G401 (cell line): ENCODE data around the gene NAT16. TPM values are rescaled to one million over a fixed set of nuclear protein-coding genes. Genes with fewer than 3 reads are reported as not detected.
"Not testable (repeated sequence)": the region's sequence is repeated elsewhere in the genome, so short reads cannot be mapped to it uniquely, and the experiment has no call there.

Experiments
- DNase-seq: peaks from one replicate; pipeline ENCODE4 v3.0.0-alpha.2; 2015; ENCODE audit warnings: low spot score
- in situ Hi-C: cut with HindIII; loops from 2 replicates; pipeline ENCODE4 v1.10.0; 2016; ENCODE audit warnings: low sequenced_read_pairs, mixed read lengths
- total RNA-seq: library from RNA; depleted of rRNA; stranded (reverse); fragments of >200 nt; shearing (Covaris generic); gene quantifications from 2 replicates; pipeline ENCODE4 v1.2.3, GENCODE V29; 2014

Gene NAT16
- total RNA-seq, 1 experiment from 2014 or later: not detected

- DNase-seq, in situ Hi-C loops: not testable (repeated sequence)
Measured at GRCh38 chr7:101203740-101204738, 23.9 kb upstream of the NAT16 start.

- in situ Hi-C loops: no loop called here
- no peak for DNase-seq
Measured at GRCh38 chr7:101202603-101202918, 22.5 kb upstream of the NAT16 start.

- no peak for DNase-seq
- in situ Hi-C loops: no loop called here
Measured at GRCh38 chr7:101201695-101202602, 21.9 kb upstream of the NAT16 start.

- in situ Hi-C loops: no loop called here
- DNase-seq: no peak
Measured at GRCh38 chr7:101200862-101201599, 20.9 kb upstream of the NAT16 start, which contains the start of gene MOGAT3. Gene MOGAT3 (minus strand): TSS chr7:101201036. CDS start chr7:101200854, 182 bp downstream.

- no peak for DNase-seq
- in situ Hi-C loops: no loop called here
Measured at GRCh38 chr7:101200504-101200861, 20.4 kb upstream of the NAT16 start.

GRCh38 chr7:101199522-101199921 is 19.4 kb upstream of the NAT16 start:
- DNase-seq, in situ Hi-C loops: not testable (repeated sequence)

GRCh38 chr7:101198476-101198875 is 18.4 kb upstream of the NAT16 start:
- in situ Hi-C loops: no loop called here
- no peak for DNase-seq

GRCh38 chr7:101197991-101198390 is 17.9 kb upstream of the NAT16 start:
- in situ Hi-C loops: no loop called here

GRCh38 chr7:101195884-101196283 is 15.8 kb upstream of the NAT16 start:
- in situ Hi-C loops: no loop called here
- no peak for DNase-seq

More at GRCh38 chr7:101197991-101198390, 17.9 kb upstream of the NAT16 start:
- no peak for DNase-seq

GRCh38 chr7:101189109-101189508 is 9.0 kb upstream of the NAT16 start:
- DNase-seq: no peak
- in situ Hi-C loops: no loop called here

GRCh38 chr7:101186844-101187428 is 6.8 kb upstream of the NAT16 start:
- no peak for DNase-seq
- in situ Hi-C loops: no loop called here

- in situ Hi-C loops: no loop called here
- no peak for DNase-seq
Measured at GRCh38 chr7:101186194-101186593, 6.1 kb upstream of the NAT16 start.

GRCh38 chr7:101185258-101185839 is 5.3 kb upstream of the NAT16 start:
- no peak for DNase-seq
- in situ Hi-C loops: no loop called here

- no peak for DNase-seq
- in situ Hi-C loops: loop anchor here (10.0 kb wide), 1 partner anchor 95 kb away; no protein-coding TSS in a partner anchor
Measured at GRCh38 chr7:101179713-101180112, 380 bp downstream of the NAT16 start.

- DNase-seq: no peak
- in situ Hi-C loops: loop anchor here (10.0 kb wide), 1 partner anchor 96 kb away; no protein-coding TSS in a partner anchor
Measured at GRCh38 chr7:101179117-101179516, 976 bp downstream of the NAT16 start.

GRCh38 chr7:101177644-101178043 is 2.4 kb downstream of the NAT16 start:
- no peak for DNase-seq
- in situ Hi-C loops: loop anchor here (10.0 kb wide), 1 partner anchor 97 kb away; no protein-coding TSS in a partner anchor

GRCh38 chr7:101175664-101176063 is 4.4 kb downstream of the NAT16 start:
- in situ Hi-C loops: loop anchor here (10.0 kb wide), 1 partner anchor 99 kb away; no protein-coding TSS in a partner anchor
- no peak for DNase-seq

- in situ Hi-C loops: loop anchor here (10.0 kb wide), 1 partner anchor 100 kb away; no protein-coding TSS in a partner anchor
- DNase-seq: no peak
Measured at GRCh38 chr7:101174322-101174854, 5.7 kb downstream of the NAT16 start.
